ENCODE results near the gene GVQW3.

Gene GVQW3

GRCh38 chr11:76453248-76453647 lies 72.1 kb downstream of the GVQW3 start:
- no peak for DNase-seq
- no peak overlapping the region for H3K4me3 Mint-ChIP-seq

GRCh38 chr11:76455331-76455730 lies 74.2 kb downstream of the GVQW3 start:
- Mint-ChIP-seq H3K27me3 (ENCODE audit: low read depth, poor library complexity) (no peaks in the 10 kb centered on the region), H3K4me1 (peaks cover 49% of the 10 kb centered on the region), H3K9me3 (no peaks in the 10 kb centered on the region), H3K36me3 (ENCODE audit: low read depth) (peaks cover 49% of the 10 kb centered on the region), H3K4me3 (peak overlapping the region; percentile 56), H3K27ac (peak overlapping the region; percentile 79)
- no peak for TF ChIP-seq CTCF (IDR thresholded peaks at IDR 0.05)
- DNase-seq, result peak; percentile 50

More at GRCh38 chr11:76453248-76453647, 72.1 kb downstream of the GVQW3 start:
- no peaks in the 10 kb centered on the region for H3K27me3 Mint-ChIP-seq (ENCODE audit: low read depth, poor library complexity)
- peaks cover 51% of the 10 kb centered on the region for H3K4me1 Mint-ChIP-seq
- H3K27ac Mint-ChIP-seq, result peak overlapping the region; percentile 47
- H3K9me3 Mint-ChIP-seq, result no peaks in the 10 kb centered on the region
- TF ChIP-seq CTCF (IDR thresholded peaks at IDR 0.05), result no peak
- H3K36me3 Mint-ChIP-seq (ENCODE audit: low read depth), result peaks cover 47% of the 10 kb centered on the region

- Mint-ChIP-seq H3K27ac (peak overlapping the region; percentile 79), H3K36me3 (ENCODE audit: low read depth) (peaks cover 49% of the 10 kb centered on the region), H3K4me1 (peaks cover 49% of the 10 kb centered on the region), H3K4me3 (no peak overlapping the region), H3K9me3 (peaks cover 5% of the 10 kb centered on the region), H3K27me3 (ENCODE audit: low read depth, poor library complexity) (no peaks in the 10 kb centered on the region)
- no peak for TF ChIP-seq CTCF (IDR thresholded peaks at IDR 0.05)
- DNase-seq, result no peak
These were observed 74.8 kb downstream of the GVQW3 start for GRCh38 chr11:76455931-76456330.

GRCh38 chr11:76456571-76456970 lies 75.4 kb downstream of the GVQW3 start:
- TF ChIP-seq CTCF (IDR thresholded peaks at IDR 0.05), result no peak
- Mint-ChIP-seq H3K27me3 (ENCODE audit: low read depth, poor library complexity) (no peaks in the 10 kb centered on the region), H3K36me3 (ENCODE audit: low read depth) (peaks cover 50% of the 10 kb centered on the region), H3K4me3 (no peak overlapping the region), H3K9me3 (peaks cover 7% of the 10 kb centered on the region), H3K4me1 (peaks cover 49% of the 10 kb centered on the region), H3K27ac (no peak overlapping the region)
- no peak for DNase-seq
